Heart right ventricle (tissue), 16 donors: ENCODE data around the gene RB1. TPM values are rescaled to one million over a fixed set of nuclear protein-coding genes. Genes with fewer than 3 reads are reported as not detected.

Experiments used
- ATAC-seq, 8 donors: fragments of 200-7000 bp; cut with Tn5 transposase; one replicate each; pipeline ENCODE4 v1.9.1; 2020; ENCODE audit warnings: mild to moderate bottlenecking in 8 of 8, moderate library complexity in 8 of 8, moderate number of reproducible peaks in 1 of 8
- DNase-seq, 2 donors: peaks; one replicate each; pipeline ENCODE4 v3.0.0-alpha.2; 2020
- H3K27ac ChIP-seq, 10 donors: fragments of 200-600 bp; sonication (generic) in 2 of 10; one replicate each; pipeline versions ENCODE4 v1.5.0 to v1.8.0; 2020 to 2022; ENCODE audit warnings: mild to moderate bottlenecking in 3 of 10
- H3K27me3 ChIP-seq, 7 donors: fragments of 200-600 bp; one replicate each; pipeline ENCODE4 v1.8.0; 2021 to 2022; ENCODE audit warnings: mild to moderate bottlenecking in 2 of 7
- H3K36me3 ChIP-seq, 9 donors: fragments of 200-600 bp; sonication (generic) in 1 of 9; one replicate each; pipeline versions ENCODE4 v1.5.0 to v1.8.0; 2020 to 2022; ENCODE audit warnings: mild to moderate bottlenecking in 2 of 9
- H3K4me1 ChIP-seq, 9 donors: fragments of 200-600 bp; sonication (generic) in 1 of 9; one replicate each; pipeline versions ENCODE4 v1.5.0 to v1.8.0; 2020 to 2022; ENCODE audit warnings: mild to moderate bottlenecking in 4 of 9
- H3K4me3 ChIP-seq, 10 donors: fragments of 200-600 bp; sonication (generic) in 2 of 10; one replicate each; pipeline versions ENCODE4 v1.5.0 to v1.8.0; 2020 to 2022; ENCODE audit warnings: mild to moderate bottlenecking in 7 of 10, moderate library complexity in 2 of 10
- H3K9me3 ChIP-seq, 11 donors: fragments of 200-600 bp in 10 of 11; sonication (generic) in 2 of 11; one replicate each; pipeline versions ENCODE4 v1.5.0 to v1.8.0; 2013 to 2022; ENCODE audit warnings: mild to moderate bottlenecking in 2 of 11, control low read depth in 1 of 11, moderate library complexity in 1 of 11
- CTCF ChIP-seq, 9 donors: fragments of 200-600 bp; sonication (generic) in 2 of 9; IDR thresholded peaks; one replicate each; pipeline versions ENCODE4 v1.5.0 to v1.8.0; 2021 to 2022; ENCODE audit warnings: antibody characterized with exemption in 9 of 9, mild to moderate bottlenecking in 5 of 9, moderate library complexity in 1 of 9
- WGBS, 2 donors: extraction: QIAGEN DNeasy Blood & Tissue Kit; methylation state at CpG; one replicate each; pipeline ENCODE4 v1.1.7; 2013; ENCODE audit warnings: inconsistent platforms in 1 of 2; 5-methylcytosine and 5-hydroxymethylcytosine counted together
- intact Hi-C, 10 donors: fragments of 100-400 bp; cut with DNase I; formaldehyde crosslinking; loops; one replicate each; pipeline versions ENCODE4 v1.11.1 to v1.14.2; 2022
- polyA plus RNA-seq, 2 donors: library from polyadenylated mRNA; stranded (reverse); fragments of 200-250 nt; gene quantifications; one replicate each; pipeline ENCODE4 v1.2.3, GENCODE V29; 2013
- total RNA-seq, 10 donors: library from RNA; stranded (reverse); fragmentation: NEBNext Ultra II Directional in 3 of 10; extraction: Animal tissue kit (Norgen Biotek cat#: 25700) in 3 of 10; gene quantifications; one replicate each; pipeline versions ENCODE4 v1.2.1 to v1.2.4, GENCODE V29; 2021 to 2023
- donor health status: Arrhythmogenic right ventricular cardiomyopathy.
- donor health status: ischemic (EF 13 %, LVEDD 7.1; RV severe dilation, severe dysfunction).
- donor health status: healthy with polysubstance abuse.
- donor health status: DM: no; HTN: yes; CAD: no.
- donor health status: DM: no; HTN: no; CAD: no.
- donor health status: ischemic (EF 25% LVEDD 6.9; RV normal size, moderate dysfunction).
- donor health status: ischemic (EF 25% LVEDD 5.7; RV mildly dilated, moderate dysfunction).
- donor health status: healthy.
- donor health status: DM: yes; HTN: yes; CAD: no.
- donor health status: Ischemic cardiomyopathy.
- donor health status: ischemic (EF 35%, LVEDD 5.7; RV mildly dilated, moderate dysfunction).
- donor health status: nonischemic (EF 11% LVEDD 7.7; RV severe dilation, severe dysfunction).
- donor health status: DM: yes; HTN: yes; CAD: no.
- donor health status: PGD.
- donor health status: ischemic (EF 29% LVEDD 5.4; RV normal size, mild dysfunction).
- donor health status: nonischemic (EF 23%, LVEDD 6.1; RV moderate dilation, normal function).

Gene RB1
- total and polyA plus RNA-seq, 12 donors, result 12.1 to 42.0 (median 25.9) TPM

GRCh38 chr13:48477191-48477855 lies 173.8 kb downstream of the RB1 start:
- DNase-seq (no peak), ATAC-seq (no peak)
- no peaks in the 10 kb centered on the region for H3K9me3 ChIP-seq
- 86 to 90% methylated on average over 2 of the region's 2 CpGs for WGBS, 2 donors
- H3K36me3 ChIP-seq, result peaks cover 0 to 83% (median 5%) of the 10 kb centered on the region in 9 donors
- no peak for TF ChIP-seq CTCF (IDR thresholded peaks at IDR 0.05)
- peak overlapping the region in 4 of 10 donors; percentile 1 to 74 (median 19) for H3K27ac ChIP-seq
- peaks cover 0 to 27% (median 0%) of the 10 kb centered on the region in 9 donors for H3K4me1 ChIP-seq
- H3K4me3 ChIP-seq, result peak overlapping the region in 4 of 10 donors; percentile 0 to 35 (median 6)
- intact Hi-C loops, result no loop called here
- no peaks in the 10 kb centered on the region for H3K27me3 ChIP-seq

GRCh38 chr13:48478391-48478790 lies 174.8 kb downstream of the RB1 start:
- ATAC-seq (peak in 1 of 8 donors; percentile 23), DNase-seq (no peak)
- Histone ChIP-seq H3K4me3 (no peak overlapping the region), H3K4me1 (peaks cover 0 to 27% (median 0%) of the 10 kb centered on the region in 9 donors), H3K27ac (peak overlapping the region in 4 of 10 donors; percentile 1 to 74 (median 19)), H3K36me3 (peaks cover 0 to 86% (median 5%) of the 10 kb centered on the region in 9 donors), H3K27me3 (no peaks in the 10 kb centered on the region), H3K9me3 (no peaks in the 10 kb centered on the region)
- no peak for TF ChIP-seq CTCF (IDR thresholded peaks at IDR 0.05)
- 78 to 80% methylated on average over 1 of the region's 1 CpG for WGBS, 2 donors
- intact Hi-C loops, result no loop called here

- ATAC-seq (no peak), DNase-seq (no peak)
- TF ChIP-seq CTCF (IDR thresholded peaks at IDR 0.05), result no peak
- Histone ChIP-seq H3K36me3 (peaks cover 0 to 73% (median 5%) of the 10 kb centered on the region in 9 donors), H3K27me3 (no peaks in the 10 kb centered on the region), H3K9me3 (peaks cover 0 to 8% (median 0%) of the 10 kb centered on the region in 11 donors), H3K4me1 (peaks cover 0 to 6% (median 0%) of the 10 kb centered on the region in 9 donors), H3K27ac (no peak overlapping the region), H3K4me3 (no peak overlapping the region)
- intact Hi-C loops, result loop anchor here in 1 of 10 donors (10.0 kb wide), 1 partner anchor 59 kb away; no protein-coding TSS in a partner anchor
- 98 to 99% methylated on average over 3 of the region's 3 CpGs for WGBS, 2 donors
These were observed 180.0 kb downstream of the RB1 start for GRCh38 chr13:48483575-48483974.

- no peak overlapping the region for H3K27ac ChIP-seq
- TF ChIP-seq CTCF (IDR thresholded peaks at IDR 0.05), result no peak
- peaks cover 0 to 8% (median 0%) of the 10 kb centered on the region in 11 donors for H3K9me3 ChIP-seq
- H3K4me3 ChIP-seq, result no peak overlapping the region
- 80 to 99% methylated on average over 3 of the region's 3 CpGs for WGBS, 2 donors
- H3K4me1 ChIP-seq, result peaks cover 0 to 24% (median 0%) of the 10 kb centered on the region in 9 donors
- no peaks in the 10 kb centered on the region for H3K27me3 ChIP-seq
- H3K36me3 ChIP-seq, result peaks cover 0 to 70% (median 0%) of the 10 kb centered on the region in 9 donors
- DNase-seq (no peak), ATAC-seq (no peak)
- intact Hi-C loops, result loop anchor here in 1 of 10 donors (10.0 kb wide), 1 partner anchor 61 kb away; no protein-coding TSS in a partner anchor
These were observed 181.9 kb downstream of the RB1 start for GRCh38 chr13:48485432-48485831.
